Endothelial cell (in vitro differentiated cells): Measurements from ENCODE around the gene GHITM. TPM values are rescaled to one million over a fixed set of nuclear protein-coding genes. Genes with fewer than 3 reads are reported as not detected.
A peak's percentile ranks its signal among the peaks of the same experiment; 100 is the strongest.
"Not testable (repeated sequence)": the region's sequence is repeated elsewhere in the genome, so short reads cannot be mapped to it uniquely, and the experiment has no call there.

Experiments used
- DNase-seq: peaks from one replicate; pipeline ENCODE4 v3.0.0; 2021; ENCODE audit warnings: low spot score
- H3K27ac Mint-ChIP-seq: one replicate; pipeline ENCODE4 v1.8.0; 2021; ENCODE audit warnings: mixed read lengths, inconsistent platforms; ENCODE audit not compliant: unreplicated experiment
- H3K27me3 Mint-ChIP-seq: one replicate; pipeline ENCODE4 v1.8.0; 2021; ENCODE audit warnings: mild to moderate bottlenecking, moderate library complexity, mixed read lengths, inconsistent platforms; ENCODE audit not compliant: unreplicated experiment
- H3K36me3 Mint-ChIP-seq: one replicate; pipeline ENCODE4 v1.8.0; 2021; ENCODE audit warnings: mild to moderate bottlenecking, low read depth, mixed read lengths, inconsistent platforms; ENCODE audit not compliant: unreplicated experiment
- H3K4me1 Mint-ChIP-seq: one replicate; pipeline ENCODE4 v1.8.0; 2021; ENCODE audit warnings: mild to moderate bottlenecking, mixed read lengths, inconsistent platforms; ENCODE audit not compliant: unreplicated experiment
- H3K4me3 Mint-ChIP-seq: one replicate; pipeline ENCODE4 v1.8.0; 2021; ENCODE audit warnings: mild to moderate bottlenecking, mixed read lengths, inconsistent platforms; ENCODE audit not compliant: unreplicated experiment
- H3K9me3 Mint-ChIP-seq: one replicate; pipeline ENCODE4 v1.8.0; 2021; ENCODE audit warnings: mixed read lengths, inconsistent platforms; ENCODE audit not compliant: unreplicated experiment
- total RNA-seq: library from RNA; stranded (reverse); fragmentation: NEBNext Ultra II Directional; extraction: Animal tissue kit (Norgen Biotek cat#: 25700); gene quantifications from one replicate; pipeline ENCODE4 v1.2.1, GENCODE V29; 2021; ENCODE audit not compliant: unreplicated experiment
- TF ChIP-seq, protein P1 (sequence below): fragments of 200-600 bp; sonication (generic); IDR thresholded peaks from one replicate; pipeline ENCODE4 v1.5.0; 2021; ENCODE audit warnings: antibody characterized with exemption; ENCODE audit not compliant: unreplicated experiment

The GHITM gene
- total RNA-seq, 1 donor from 2014 or later = 97.8 TPM

DNA sequence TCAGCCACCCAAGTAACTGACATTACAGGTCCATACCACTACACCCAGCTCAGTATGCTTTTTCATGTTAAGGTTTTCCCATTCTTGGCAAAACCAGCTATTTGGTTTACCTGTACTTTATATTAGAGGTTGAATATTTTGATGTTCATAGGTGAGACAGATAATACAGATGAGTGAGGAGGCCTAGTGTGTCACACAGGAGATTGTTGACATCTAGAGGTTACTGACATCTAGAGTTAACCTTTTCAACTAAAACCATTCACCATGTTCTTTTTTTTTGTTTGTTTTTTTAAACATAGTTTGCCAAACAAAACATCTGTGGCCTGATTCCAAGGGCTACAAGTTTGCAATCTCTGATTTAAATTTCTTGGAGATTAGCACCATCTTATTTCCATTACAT, 8.0 kb downstream of the GHITM start:
- Mint-ChIP-seq H3K27me3 (no peaks in the 10 kb centered on the region), H3K4me1 (no peaks in the 10 kb centered on the region), H3K9me3 (no peaks in the 10 kb centered on the region), H3K36me3 (peaks cover 17% of the 10 kb centered on the region), H3K4me3 (no peak overlapping the region), H3K27ac (no peak overlapping the region)
- TF ChIP-seq, protein P1, sequence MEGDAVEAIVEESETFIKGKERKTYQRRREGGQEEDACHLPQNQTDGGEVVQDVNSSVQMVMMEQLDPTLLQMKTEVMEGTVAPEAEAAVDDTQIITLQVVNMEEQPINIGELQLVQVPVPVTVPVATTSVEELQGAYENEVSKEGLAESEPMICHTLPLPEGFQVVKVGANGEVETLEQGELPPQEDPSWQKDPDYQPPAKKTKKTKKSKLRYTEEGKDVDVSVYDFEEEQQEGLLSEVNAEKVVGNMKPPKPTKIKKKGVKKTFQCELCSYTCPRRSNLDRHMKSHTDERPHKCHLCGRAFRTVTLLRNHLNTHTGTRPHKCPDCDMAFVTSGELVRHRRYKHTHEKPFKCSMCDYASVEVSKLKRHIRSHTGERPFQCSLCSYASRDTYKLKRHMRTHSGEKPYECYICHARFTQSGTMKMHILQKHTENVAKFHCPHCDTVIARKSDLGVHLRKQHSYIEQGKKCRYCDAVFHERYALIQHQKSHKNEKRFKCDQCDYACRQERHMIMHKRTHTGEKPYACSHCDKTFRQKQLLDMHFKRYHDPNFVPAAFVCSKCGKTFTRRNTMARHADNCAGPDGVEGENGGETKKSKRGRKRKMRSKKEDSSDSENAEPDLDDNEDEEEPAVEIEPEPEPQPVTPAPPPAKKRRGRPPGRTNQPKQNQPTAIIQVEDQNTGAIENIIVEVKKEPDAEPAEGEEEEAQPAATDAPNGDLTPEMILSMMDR = no peak
- DNase-seq = no peak

DNA sequence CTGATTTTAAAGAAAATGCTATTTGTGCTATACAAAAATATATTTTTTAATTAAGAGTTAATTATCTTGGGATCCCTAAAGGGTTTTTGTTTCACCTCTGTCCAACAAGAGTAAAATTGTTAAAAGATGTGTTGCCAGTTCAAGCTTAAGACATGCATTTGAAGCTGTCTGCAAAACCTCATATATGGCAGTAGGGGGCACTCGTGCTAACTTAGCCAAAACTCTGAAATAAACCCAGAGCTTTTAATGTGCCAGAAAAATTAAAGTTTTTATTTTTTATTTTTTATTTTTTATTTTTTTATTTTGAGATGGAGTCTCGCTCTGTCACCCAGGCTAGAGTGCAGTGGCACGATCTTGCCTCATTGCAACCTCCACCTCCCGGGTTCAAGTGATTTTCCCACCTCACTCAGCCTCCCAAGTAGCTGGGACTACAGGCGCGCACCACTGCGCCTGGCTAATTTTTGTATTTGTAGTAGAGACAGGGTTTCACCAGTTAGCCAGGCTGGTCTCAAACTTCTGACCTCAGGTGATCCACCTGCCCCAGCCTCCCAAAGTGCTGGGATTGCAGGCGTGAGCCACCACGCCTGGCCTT, 8.8 kb downstream of the GHITM start:
- peaks cover 15% of the 10 kb centered on the region for H3K36me3 Mint-ChIP-seq
- H3K27me3 Mint-ChIP-seq = not testable (repeated sequence)

DNA sequence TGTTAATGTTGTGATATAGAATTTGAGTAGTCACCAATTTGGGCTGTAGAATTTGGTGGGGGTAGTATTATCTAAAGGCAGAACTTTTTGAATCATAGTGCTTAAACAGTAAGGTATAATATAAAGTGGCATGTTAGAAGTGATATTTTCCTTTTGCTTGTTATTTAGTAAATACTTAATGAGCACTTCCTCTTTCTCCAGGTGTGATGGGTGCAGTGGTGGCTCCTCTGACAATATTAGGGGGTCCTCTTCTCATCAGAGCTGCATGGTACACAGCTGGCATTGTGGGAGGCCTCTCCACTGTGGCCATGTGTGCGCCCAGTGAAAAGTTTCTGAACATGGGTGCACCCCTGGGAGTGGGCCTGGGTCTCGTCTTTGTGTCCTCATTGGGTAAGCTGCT, 10.5 kb downstream of the GHITM start:
- H3K9me3 Mint-ChIP-seq = no peaks in the 10 kb centered on the region
- H3K4me3 Mint-ChIP-seq = no peak overlapping the region
- H3K4me1 Mint-ChIP-seq = no peaks in the 10 kb centered on the region
- peaks cover 6% of the 10 kb centered on the region for H3K36me3 Mint-ChIP-seq
- TF ChIP-seq, protein P1 = no peak
- no peak overlapping the region for H3K27ac Mint-ChIP-seq
- no peak for DNase-seq
- no peaks in the 10 kb centered on the region for H3K27me3 Mint-ChIP-seq

More for the DNA sequence above, 8.8 kb downstream of the GHITM start:
- TF ChIP-seq, protein P1 = peak; percentile 75
- DNase-seq, H3K4me3 Mint-ChIP-seq, H3K27ac Mint-ChIP-seq, H3K9me3 Mint-ChIP-seq, H3K4me1 Mint-ChIP-seq: not testable (repeated sequence)

DNA sequence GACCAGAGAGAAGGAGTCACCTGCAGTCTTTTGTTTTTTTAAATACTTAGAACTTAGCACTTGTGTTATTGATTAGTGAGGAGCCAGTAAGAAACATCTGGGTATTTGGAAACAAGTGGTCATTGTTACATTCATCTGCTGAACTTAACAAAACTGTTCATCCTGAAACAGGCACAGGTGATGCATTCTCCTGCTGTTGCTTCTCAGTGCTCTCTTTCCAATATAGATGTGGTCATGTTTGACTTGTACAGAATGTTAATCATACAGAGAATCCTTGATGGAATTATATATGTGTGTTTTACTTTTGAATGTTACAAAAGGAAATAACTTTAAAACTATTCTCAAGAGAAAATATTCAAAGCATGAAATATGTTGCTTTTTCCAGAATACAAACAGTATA, 13.5 kb downstream of the GHITM start:
- DNase-seq = no peak

DNA sequence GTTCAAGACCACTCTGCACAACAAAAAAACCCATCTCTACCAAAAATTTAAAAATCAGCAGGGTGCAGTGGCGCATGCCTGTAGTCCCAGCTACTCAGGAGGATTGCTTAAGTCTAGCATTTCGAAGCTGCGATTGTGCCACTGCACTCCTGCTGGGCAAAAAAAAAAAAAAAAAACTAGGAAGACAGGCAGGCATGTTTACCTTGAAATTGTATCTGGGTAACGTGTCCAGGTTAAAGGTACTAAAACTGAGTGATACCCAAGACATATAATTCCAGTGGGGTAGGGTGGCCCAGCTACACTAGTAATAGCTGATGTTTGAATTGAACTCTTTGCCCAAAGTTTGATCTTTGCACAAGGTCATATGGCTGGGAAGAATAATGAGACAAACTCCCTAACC, 16.2 kb downstream of the GHITM start:
- Mint-ChIP-seq H3K27ac (no peak overlapping the region), H3K4me3 (no peak overlapping the region), H3K9me3 (no peaks in the 10 kb centered on the region), H3K4me1 (no peaks in the 10 kb centered on the region), H3K27me3 (peaks cover 2% of the 10 kb centered on the region), H3K36me3 (no peaks in the 10 kb centered on the region)
- DNase-seq = no peak
- TF ChIP-seq, protein P1 = no peak

More for the DNA sequence above, 13.5 kb downstream of the GHITM start:
- Mint-ChIP-seq H3K4me1 (no peaks in the 10 kb centered on the region), H3K9me3 (no peaks in the 10 kb centered on the region), H3K4me3 (no peak overlapping the region), H3K27me3 (no peaks in the 10 kb centered on the region), H3K36me3 (peaks cover 2% of the 10 kb centered on the region), H3K27ac (no peak overlapping the region)
- TF ChIP-seq, protein P1 = no peak
